H1 (cell line): Measurements from ENCODE around the gene ATP6V0A1. TPM values are rescaled to one million over a fixed set of nuclear protein-coding genes. Genes with fewer than 3 reads are reported as not detected.

Source experiments
- CTCF ChIA-PET: fragments of 300-600 bp; sonication (Branson Sonifier 250); formaldehyde crosslinking; loops from one replicate; lab custom pipeline; 2021; ENCODE audit not compliant: partially characterized antibody; lab: Charles Lee
- POLR2A ChIA-PET: fragments of 300-600 bp; sonication (Branson Sonifier 250); formaldehyde crosslinking; loops from one replicate; lab custom pipeline; 2021; ENCODE audit warnings: inconsistent platforms; ENCODE audit not compliant: partially characterized antibody; lab: Charles Lee
- DNase-seq, 2 experiments: peaks; one replicate each; pipeline versions ENCODE4 v3.0.0 to v3.0.0-alpha.2; 2010 to 2022; ENCODE audit warnings: low spot score in 2 of 2, low read depth in 1 of 2, mixed read lengths in 1 of 2
- FAIRE-seq: peaks from 2 replicates; lab custom pipeline; 2011; peaks lifted over from hg19 to GRCh38; lab: Jason Lieb, UNC
- H2AFZ ChIP-seq: 2 replicates; pipeline ENCODE4 v1.8.1; 2012; ENCODE audit warnings: low read length, inconsistent platforms
- H2AK5ac ChIP-seq: 2 replicates; pipeline ENCODE4 v1.6.1; 2013; ENCODE audit warnings: low read depth, low read length
- H2BK120ac ChIP-seq: replicated peaks from 2 replicates; pipeline ENCODE3; 2013; ENCODE audit warnings: low read depth, low read length, inconsistent platforms
- H2BK12ac ChIP-seq: 2 replicates; pipeline ENCODE4 v1.6.1; 2013; ENCODE audit warnings: low read depth, low read length
- H2BK15ac ChIP-seq: 2 replicates; pipeline ENCODE4 v1.6.1; 2013; ENCODE audit warnings: low read length
- H2BK20ac ChIP-seq: 2 replicates; pipeline ENCODE4 v1.6.1; 2013; ENCODE audit warnings: low read length
- H2BK5ac ChIP-seq: 2 replicates; pipeline ENCODE4 v1.6.1; 2013; ENCODE audit warnings: low read depth, low read length
- H3K14ac ChIP-seq: 2 replicates; pipeline ENCODE4 v1.6.1; 2013; ENCODE audit warnings: inconsistent platforms; ENCODE audit not compliant: insufficient read length
- H3K18ac ChIP-seq: 2 replicates; pipeline ENCODE4 v1.6.1; 2013; ENCODE audit warnings: low read length; ENCODE audit errors: extremely low read depth
- H3K23ac ChIP-seq: 2 replicates; pipeline ENCODE4 v1.6.1; 2013; ENCODE audit warnings: inconsistent platforms; ENCODE audit not compliant: insufficient read length
- H3K23me2 ChIP-seq: 2 replicates; pipeline ENCODE4 v1.6.1; 2013; ENCODE audit warnings: low read depth, low read length
- H3K27ac ChIP-seq: 2 replicates; pipeline ENCODE4 v1.6.1; 2011; ENCODE audit warnings: low read depth, low read length, inconsistent platforms
- H3K27me3 ChIP-seq, 4 experiments: replicated peaks in 1 of 4; 1 replicate in 1 of 4; 2 replicates in 3 of 4; pipeline versions ENCODE4 v1.6.1 to v1.8.1; 2011 to 2013; ENCODE audit warnings: low read length in 3 of 4, mild to moderate bottlenecking in 3 of 4, inconsistent platforms in 2 of 4, mixed read lengths in 2 of 4, moderate library complexity in 1 of 4; ENCODE audit not compliant: control insufficient read depth in 3 of 4, insufficient read depth in 3 of 4; ENCODE audit errors: extremely low read depth in 1 of 4
- H3K36me3 ChIP-seq, 4 experiments: 2 replicates each; pipeline versions ENCODE4 v1.6.1 to v1.8.1; 2011 to 2013; ENCODE audit warnings: mild to moderate bottlenecking in 4 of 4, low read length in 3 of 4, moderate library complexity in 2 of 4, control low read depth in 1 of 4, inconsistent platforms in 1 of 4; ENCODE audit not compliant: insufficient read depth in 4 of 4, control insufficient read depth in 2 of 4
- H3K4ac ChIP-seq: replicated peaks from 2 replicates; pipeline ENCODE3; 2013; ENCODE audit warnings: low read length, low read depth, mixed read lengths, inconsistent platforms; ENCODE audit not compliant: insufficient read length
- H3K4me1 ChIP-seq, 4 experiments: replicated peaks in 1 of 4; 1 replicate in 1 of 4; 2 replicates in 3 of 4; pipeline versions ENCODE4 v1.6.1 to v1.8.1; 2011 to 2013; ENCODE audit warnings: low read length in 3 of 4, inconsistent platforms in 2 of 4, mixed read lengths in 1 of 4; ENCODE audit not compliant: insufficient read depth in 4 of 4, control insufficient read depth in 3 of 4
- H3K4me2 ChIP-seq, 2 experiments: 2 replicates each; pipeline versions ENCODE4 v1.6.1 to v1.8.1; 2011 to 2013; ENCODE audit warnings: low read depth in 2 of 2, low read length in 2 of 2, control low read depth in 1 of 2, inconsistent platforms in 1 of 2, mild to moderate bottlenecking in 1 of 2; ENCODE audit not compliant: insufficient read depth in 1 of 2
- H3K4me3 ChIP-seq, 4 experiments: fragments of 200-600, 300-600 bp in 1 of 4; sonication (generic), shearing (Covaris generic), sonication (Bioruptor Twin) in 1 of 4; 2 replicates each; pipeline versions ENCODE4 v1.5.1 to v1.8.1; 2011 to 2016; ENCODE audit warnings: low read length in 4 of 4, low read depth in 3 of 4, control low read depth in 2 of 4, inconsistent platforms in 2 of 4, mild to moderate bottlenecking in 2 of 4, mixed read lengths in 1 of 4, moderate library complexity in 1 of 4; ENCODE audit not compliant: insufficient read depth in 2 of 4; ENCODE audit errors: extremely low read depth in 1 of 4
- H3K56ac ChIP-seq: replicated peaks from 2 replicates; pipeline ENCODE3; 2013; ENCODE audit warnings: low read depth, mild to moderate bottlenecking, mixed read lengths, low read length, inconsistent platforms; ENCODE audit not compliant: insufficient read length
- H3K79me1 ChIP-seq: 2 replicates; pipeline ENCODE4 v1.6.1; 2013; ENCODE audit warnings: low read depth, low read length, control low read depth
- H3K79me2 ChIP-seq, 2 experiments: 2 replicates each; pipeline versions ENCODE4 v1.6.1 to v1.8.1; 2012 to 2013; ENCODE audit warnings: low read length in 2 of 2, mild to moderate bottlenecking in 2 of 2, inconsistent platforms in 1 of 2; ENCODE audit not compliant: insufficient read depth in 2 of 2, control insufficient read depth in 1 of 2
- H3K9ac ChIP-seq, 4 experiments: replicated peaks in 1 of 4; 1 replicate in 1 of 4; 2 replicates in 3 of 4; pipeline versions ENCODE4 v1.6.1 to v1.8.1; 2011 to 2013; ENCODE audit warnings: low read depth in 3 of 4, low read length in 3 of 4, control low read depth in 2 of 4, mild to moderate bottlenecking in 2 of 4, moderate library complexity in 2 of 4, inconsistent platforms in 1 of 4; ENCODE audit errors: extremely low read depth in 1 of 4
- H3K9me3 ChIP-seq, 2 experiments: 2 replicates each; pipeline versions ENCODE4 v1.6.1 to v1.8.1; 2012 to 2013; ENCODE audit warnings: mild to moderate bottlenecking in 2 of 2, moderate library complexity in 2 of 2, control low read depth in 1 of 2, inconsistent platforms in 1 of 2, low read depth in 1 of 2, low read length in 1 of 2, mixed read lengths in 1 of 2; ENCODE audit not compliant: insufficient read depth in 2 of 2
- H4K20me1 ChIP-seq, 2 experiments: replicated peaks in 1 of 2; 2 replicates each; pipeline versions ENCODE3 to v1.8.1; 2011 to 2013; ENCODE audit warnings: inconsistent platforms in 2 of 2, low read length in 2 of 2, mild to moderate bottlenecking in 1 of 2; ENCODE audit not compliant: insufficient read depth in 2 of 2, control insufficient read depth in 1 of 2
- H4K5ac ChIP-seq: 2 replicates; pipeline ENCODE4 v1.6.1; 2013; ENCODE audit warnings: low read length, low read depth, mixed read lengths, inconsistent platforms; ENCODE audit not compliant: insufficient read length
- H4K8ac ChIP-seq: 2 replicates; pipeline ENCODE4 v1.8.0; 2013; ENCODE audit warnings: mild to moderate bottlenecking, moderate library complexity, low read length, inconsistent platforms; ENCODE audit not compliant: insufficient read depth; ENCODE audit errors: extremely low read depth
- H4K91ac ChIP-seq: replicated peaks from 2 replicates; pipeline ENCODE3; 2013; ENCODE audit warnings: low read length, mixed read lengths, inconsistent platforms; ENCODE audit not compliant: insufficient read length
- RAD21 ChIP-seq, 2 experiments: IDR thresholded peaks in 1 of 2; conservative IDR thresholded peaks in 1 of 2; 2 replicates each; pipeline ENCODE4 v1.6.1; 2011; ENCODE audit warnings: low read depth in 2 of 2, low read length in 2 of 2, improper control_type of control experiment in 1 of 2, inconsistent platforms in 1 of 2, mild to moderate bottlenecking in 1 of 2, moderate library complexity in 1 of 2
- WGBS, 2 experiments: shearing (Covaris generic) in 1 of 2; methylation state at CpG; one replicate each; pipeline versions ENCODE4 v1.1.6 to v1.1.7; 2013 to 2015; ENCODE audit warnings: low lambda C conversion rate in 2 of 2, mixed read lengths in 2 of 2, inconsistent platforms in 1 of 2, low coverage in 1 of 2, missing lambda C conversion rate in 1 of 2; ENCODE audit not compliant: insufficient replicate concordance in 2 of 2, insufficient coverage in 1 of 2, insufficient read length in 1 of 2; ENCODE audit errors: extremely low coverage in 1 of 2, missing lambda C conversion rate in 1 of 2; 5-methylcytosine and 5-hydroxymethylcytosine counted together
- polyA plus RNA-seq, 7 experiments: library from polyadenylated mRNA; depleted of rRNA in 3 of 7; stranded (reverse) in 5 of 7; unstranded in 2 of 7; fragments of >200 nt in 5 of 7; fragments of 200-250 nt in 2 of 7; gene quantifications; 1 replicate in 5 of 7; 2 replicates in 1 of 7; 4 replicates in 1 of 7; pipeline versions ENCODE4 v1.2.1 to v1.2.3, GENCODE V29; 2011 to 2013; ENCODE audit warnings: missing spikeins in 2 of 7, mixed read lengths in 2 of 7
- total RNA-seq: library from RNA; stranded (reverse); fragmentation: NEBNext Ultra II Directional; extraction: Animal tissue kit (Norgen Biotek cat#: 25700); gene quantifications from 2 replicates; pipeline ENCODE4 v1.2.1, GENCODE V29; 2021

Gene ATP6V0A1
- total and polyA plus RNA-seq, 2 of the 8 experiments (the other 6 are each of a cell fraction or from before 2014, with no cell fraction given): 55.3 to 63.4 TPM

GRCh38 chr17:42514279-42514678 lies 55.6 kb downstream of the ATP6V0A1 start:
- Histone ChIP-seq H2BK120ac (no peak overlapping the region), H2BK5ac (no peak overlapping the region; the same call in 1 of the 2 replicates), H2AFZ (no peak overlapping the region), H3K18ac (no peak overlapping the region), H3K14ac (no peak overlapping the region), H2BK20ac (no peak overlapping the region), H2BK12ac (no peak overlapping the region), H3K23ac (no peak overlapping the region), H3K9ac (no peak overlapping the region), H4K5ac (no peak overlapping the region), H4K91ac (no peak overlapping the region), H3K4me2 (no peak overlapping the region), H2BK15ac (no peak overlapping the region), H3K4ac (no peak overlapping the region), H3K9me3 (no peaks in the 10 kb centered on the region), H3K56ac (no peak overlapping the region), H4K20me1 (peaks cover 2 to 3% of the 10 kb centered on the region in 2 experiments), H3K79me2 (no peaks in the 10 kb centered on the region), H3K27me3 (no peaks in the 10 kb centered on the region; a peak in 4 of 7 replicates), H3K36me3 (peaks cover 0 to 8% (median 2%) of the 10 kb centered on the region in 4 experiments; a peak in 2 of 8 replicates), H3K4me1 (peaks cover 3 to 6% (median 4%) of the 10 kb centered on the region in 4 experiments; a peak in 6 of 7 replicates), H3K23me2 (no peaks in the 10 kb centered on the region), H3K4me3 (no peak overlapping the region), H3K27ac (no peak overlapping the region; the same call in 1 of the 2 replicates), H2AK5ac (no peak overlapping the region), H3K79me1 (no peaks in the 10 kb centered on the region), H4K8ac (no peak overlapping the region)
- POLR2A ChIA-PET: interaction anchor here (0.9 to 1.6 kb wide), 5 partner anchors 8 to 203 kb away, joined by 3 to 7 read pairs (median 5); no protein-coding TSS in a partner anchor
- no peak for TF ChIP-seq RAD21 (IDR thresholded peaks at IDR 0.05 in 1 of 2, conservative IDR thresholded peaks at IDR 0.05 in 1 of 2; ENCODE audit: low read depth in 2 of 2, low read length in 2 of 2)
- WGBS, 2 experiments: 90% methylated on average over 10 of the region's 11 CpGs; no CpG with 5 or more reads in 1 of the 2 experiments
- CTCF ChIA-PET: interaction anchor here (0.6 to 2.5 kb wide), 15 partner anchors 8 to 202 kb away, joined by 3 to 10 read pairs (median 5); no protein-coding TSS in a partner anchor
- FAIRE-seq: no peak
- no peak for DNase-seq
